Measurements from ENCODE around the gene CREG1. TPM values are rescaled to one million over a fixed set of nuclear protein-coding genes. Genes with fewer than 3 reads are reported as not detected.

Gene CREG1
- total RNA-seq, 1 experiment from 2014 or later = 69.3 TPM

DNA sequence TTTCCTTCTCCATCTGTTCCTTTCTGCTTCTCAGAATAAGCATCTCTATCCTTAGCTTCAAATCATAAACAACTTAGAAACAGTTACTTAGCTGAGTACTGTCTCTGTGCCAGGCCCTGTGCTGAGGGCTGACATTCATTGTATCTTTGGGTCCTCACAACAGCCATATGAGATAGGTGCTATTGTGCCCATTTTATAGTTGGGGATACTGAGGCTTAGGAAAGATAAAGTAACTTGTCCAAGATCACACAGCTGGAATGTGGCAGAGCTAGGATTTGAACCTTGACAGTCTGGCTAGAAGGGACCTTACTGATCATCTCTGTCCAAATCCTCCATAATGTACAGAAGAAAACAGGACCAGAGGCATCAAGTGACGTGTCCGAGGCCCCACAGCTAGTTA lies 60.2 kb downstream of the CREG1 start:
- H3K4me3 Mint-ChIP-seq (ENCODE audit: low read depth, unreplicated experiment) = no peak overlapping the region
- BruUV-seq (replicated peaks) = no TSS peak
- no peak for DNase-seq
- TF ChIP-seq, protein P1, sequence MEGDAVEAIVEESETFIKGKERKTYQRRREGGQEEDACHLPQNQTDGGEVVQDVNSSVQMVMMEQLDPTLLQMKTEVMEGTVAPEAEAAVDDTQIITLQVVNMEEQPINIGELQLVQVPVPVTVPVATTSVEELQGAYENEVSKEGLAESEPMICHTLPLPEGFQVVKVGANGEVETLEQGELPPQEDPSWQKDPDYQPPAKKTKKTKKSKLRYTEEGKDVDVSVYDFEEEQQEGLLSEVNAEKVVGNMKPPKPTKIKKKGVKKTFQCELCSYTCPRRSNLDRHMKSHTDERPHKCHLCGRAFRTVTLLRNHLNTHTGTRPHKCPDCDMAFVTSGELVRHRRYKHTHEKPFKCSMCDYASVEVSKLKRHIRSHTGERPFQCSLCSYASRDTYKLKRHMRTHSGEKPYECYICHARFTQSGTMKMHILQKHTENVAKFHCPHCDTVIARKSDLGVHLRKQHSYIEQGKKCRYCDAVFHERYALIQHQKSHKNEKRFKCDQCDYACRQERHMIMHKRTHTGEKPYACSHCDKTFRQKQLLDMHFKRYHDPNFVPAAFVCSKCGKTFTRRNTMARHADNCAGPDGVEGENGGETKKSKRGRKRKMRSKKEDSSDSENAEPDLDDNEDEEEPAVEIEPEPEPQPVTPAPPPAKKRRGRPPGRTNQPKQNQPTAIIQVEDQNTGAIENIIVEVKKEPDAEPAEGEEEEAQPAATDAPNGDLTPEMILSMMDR (IDR thresholded peaks at IDR 0.05; ENCODE audit: unreplicated experiment) = no peak
- no peak overlapping the region for H3K27ac Mint-ChIP-seq (ENCODE audit: unreplicated experiment)
- intact Hi-C loops (cut with micrococcal nuclease; ENCODE audit: unreplicated experiment) = no loop called here
- H3K36me3 Mint-ChIP-seq (ENCODE audit: insufficient read depth, unreplicated experiment) = no peaks in the 10 kb centered on the region
- H3K27me3 Mint-ChIP-seq (ENCODE audit: unreplicated experiment) = peaks cover 70% of the 10 kb centered on the region
- H3K9me3 Mint-ChIP-seq (ENCODE audit: low read depth, unreplicated experiment) = no peaks in the 10 kb centered on the region
- no peaks in the 10 kb centered on the region for H3K4me1 Mint-ChIP-seq (ENCODE audit: low read depth, unreplicated experiment)
- CTCF ChIA-PET = no interaction called here

DNA sequence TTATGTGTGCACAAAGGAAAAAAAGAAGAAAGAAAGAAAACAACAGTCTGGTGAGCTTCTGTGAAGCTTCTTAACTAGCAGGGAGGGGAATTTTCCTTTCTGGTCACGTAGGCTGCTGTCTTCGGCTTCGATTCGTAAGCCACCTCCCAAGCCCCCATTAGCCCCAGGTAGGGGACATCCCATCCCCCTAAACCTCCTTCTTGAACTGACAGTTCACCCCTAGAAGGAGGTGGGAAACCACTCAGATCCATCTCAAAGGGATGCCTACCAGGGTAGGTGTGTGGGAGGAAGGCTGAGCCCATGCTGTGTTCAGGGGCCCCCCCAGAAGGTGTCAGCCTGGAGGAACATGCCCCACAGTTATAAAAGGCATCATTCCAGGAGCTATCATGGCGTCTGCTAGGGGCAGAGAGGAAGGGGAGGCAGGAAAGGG lies 61.1 kb downstream of the CREG1 start:
- TF ChIP-seq, protein P1 (IDR thresholded peaks at IDR 0.05; ENCODE audit: unreplicated experiment) = no peak
- BruUV-seq (replicated peaks) = no TSS peak
- no peak overlapping the region for H3K4me3 Mint-ChIP-seq (ENCODE audit: low read depth, unreplicated experiment)
- intact Hi-C loops (cut with micrococcal nuclease; ENCODE audit: unreplicated experiment) = no loop called here
- H3K27ac Mint-ChIP-seq (ENCODE audit: unreplicated experiment) = no peak overlapping the region
- H3K4me1 Mint-ChIP-seq (ENCODE audit: low read depth, unreplicated experiment) = no peaks in the 10 kb centered on the region
- H3K36me3 Mint-ChIP-seq (ENCODE audit: insufficient read depth, unreplicated experiment) = no peaks in the 10 kb centered on the region
- no peak for DNase-seq
- no peaks in the 10 kb centered on the region for H3K9me3 Mint-ChIP-seq (ENCODE audit: low read depth, unreplicated experiment)
- CTCF ChIA-PET = interaction anchor here (0.7 kb wide), 1 partner anchor 612 kb away, joined by 13 read pairs; no protein-coding TSS in a partner anchor
- peaks cover 61% of the 10 kb centered on the region for H3K27me3 Mint-ChIP-seq (ENCODE audit: unreplicated experiment)

GRCh38 chr1:167491586-167492461 lies 61.7 kb downstream of the CREG1 start:
- no peaks in the 10 kb centered on the region for H3K4me1 Mint-ChIP-seq (ENCODE audit: low read depth, unreplicated experiment)
- no TSS peak for BruUV-seq (replicated peaks)
- peaks cover 55% of the 10 kb centered on the region for H3K27me3 Mint-ChIP-seq (ENCODE audit: unreplicated experiment)
- CTCF ChIA-PET = interaction anchor here (0.7 kb wide), 1 partner anchor 600 kb away, joined by 3 read pairs; no protein-coding TSS in a partner anchor
- no peak overlapping the region for H3K4me3 Mint-ChIP-seq (ENCODE audit: low read depth, unreplicated experiment)
- no peaks in the 10 kb centered on the region for H3K36me3 Mint-ChIP-seq (ENCODE audit: insufficient read depth, unreplicated experiment)
- DNase-seq = no peak
- intact Hi-C loops (cut with micrococcal nuclease; ENCODE audit: unreplicated experiment) = no loop called here
- TF ChIP-seq, protein P1 (IDR thresholded peaks at IDR 0.05; ENCODE audit: unreplicated experiment) = no peak
- no peaks in the 10 kb centered on the region for H3K9me3 Mint-ChIP-seq (ENCODE audit: low read depth, unreplicated experiment)
- no peak overlapping the region for H3K27ac Mint-ChIP-seq (ENCODE audit: unreplicated experiment)

Other genes starting within 250 kb of the CREG1 start
- gene CD247, start 35.2 kb downstream of the CREG1 start, total RNA-seq (2022) = 0.61 and 0.97 TPM in 2 replicates
- not detected in 2 replicates for gene RCSD1, start 76.5 kb upstream of the CREG1 start, total RNA-seq (2022)
- 129 and 139 TPM in 2 replicates for gene MPZL1, start 168.2 kb upstream of the CREG1 start, total RNA-seq (2022)

Data from Calu3 (cell line).